H1 (cell line): ENCODE measurements around the gene SLC19A3. TPM values are rescaled to one million over a fixed set of nuclear protein-coding genes. Genes with fewer than 3 reads are reported as not detected.

ENCODE experiments used
- CTCF ChIA-PET: fragments of 300-600 bp; sonication (Branson Sonifier 250); formaldehyde crosslinking; loops from one replicate; lab custom pipeline; 2021; ENCODE audit not compliant: partially characterized antibody; lab: Charles Lee
- POLR2A ChIA-PET: fragments of 300-600 bp; sonication (Branson Sonifier 250); formaldehyde crosslinking; loops from one replicate; lab custom pipeline; 2021; ENCODE audit warnings: inconsistent platforms; ENCODE audit not compliant: partially characterized antibody; lab: Charles Lee
- DNase-seq, 2 experiments: peaks; one replicate each; pipeline versions ENCODE4 v3.0.0 to v3.0.0-alpha.2; 2010 to 2022; ENCODE audit warnings: low spot score in 2 of 2, low read depth in 1 of 2, mixed read lengths in 1 of 2
- FAIRE-seq: peaks from 2 replicates; lab custom pipeline; 2011; peaks lifted over from hg19 to GRCh38; lab: Jason Lieb, UNC
- H2AFZ ChIP-seq: 2 replicates; pipeline ENCODE4 v1.8.1; 2012; ENCODE audit warnings: low read length, inconsistent platforms
- H2AK5ac ChIP-seq: 2 replicates; pipeline ENCODE4 v1.6.1; 2013; ENCODE audit warnings: low read depth, low read length
- H2BK120ac ChIP-seq: replicated peaks from 2 replicates; pipeline ENCODE3; 2013; ENCODE audit warnings: low read depth, low read length, inconsistent platforms
- H2BK12ac ChIP-seq: 2 replicates; pipeline ENCODE4 v1.6.1; 2013; ENCODE audit warnings: low read depth, low read length
- H2BK15ac ChIP-seq: 2 replicates; pipeline ENCODE4 v1.6.1; 2013; ENCODE audit warnings: low read length
- H2BK20ac ChIP-seq: 2 replicates; pipeline ENCODE4 v1.6.1; 2013; ENCODE audit warnings: low read length
- H2BK5ac ChIP-seq: 2 replicates; pipeline ENCODE4 v1.6.1; 2013; ENCODE audit warnings: low read depth, low read length
- H3K14ac ChIP-seq: 2 replicates; pipeline ENCODE4 v1.6.1; 2013; ENCODE audit warnings: inconsistent platforms; ENCODE audit not compliant: insufficient read length
- H3K18ac ChIP-seq: 2 replicates; pipeline ENCODE4 v1.6.1; 2013; ENCODE audit warnings: low read length; ENCODE audit errors: extremely low read depth
- H3K23ac ChIP-seq: 2 replicates; pipeline ENCODE4 v1.6.1; 2013; ENCODE audit warnings: inconsistent platforms; ENCODE audit not compliant: insufficient read length
- H3K23me2 ChIP-seq: 2 replicates; pipeline ENCODE4 v1.6.1; 2013; ENCODE audit warnings: low read depth, low read length
- H3K27ac ChIP-seq: 2 replicates; pipeline ENCODE4 v1.6.1; 2011; ENCODE audit warnings: low read depth, low read length, inconsistent platforms
- H3K27me3 ChIP-seq, 4 experiments: replicated peaks in 1 of 4; 1 replicate in 1 of 4; 2 replicates in 3 of 4; pipeline versions ENCODE4 v1.6.1 to v1.8.1; 2011 to 2013; ENCODE audit warnings: low read length in 3 of 4, mild to moderate bottlenecking in 3 of 4, inconsistent platforms in 2 of 4, mixed read lengths in 2 of 4, moderate library complexity in 1 of 4; ENCODE audit not compliant: control insufficient read depth in 3 of 4, insufficient read depth in 3 of 4; ENCODE audit errors: extremely low read depth in 1 of 4
- H3K36me3 ChIP-seq, 4 experiments: 2 replicates each; pipeline versions ENCODE4 v1.6.1 to v1.8.1; 2011 to 2013; ENCODE audit warnings: mild to moderate bottlenecking in 4 of 4, low read length in 3 of 4, moderate library complexity in 2 of 4, control low read depth in 1 of 4, inconsistent platforms in 1 of 4; ENCODE audit not compliant: insufficient read depth in 4 of 4, control insufficient read depth in 2 of 4
- H3K4ac ChIP-seq: replicated peaks from 2 replicates; pipeline ENCODE3; 2013; ENCODE audit warnings: low read length, low read depth, mixed read lengths, inconsistent platforms; ENCODE audit not compliant: insufficient read length
- H3K4me1 ChIP-seq, 4 experiments: replicated peaks in 1 of 4; 1 replicate in 1 of 4; 2 replicates in 3 of 4; pipeline versions ENCODE4 v1.6.1 to v1.8.1; 2011 to 2013; ENCODE audit warnings: low read length in 3 of 4, inconsistent platforms in 2 of 4, mixed read lengths in 1 of 4; ENCODE audit not compliant: insufficient read depth in 4 of 4, control insufficient read depth in 3 of 4
- H3K4me2 ChIP-seq, 2 experiments: 2 replicates each; pipeline versions ENCODE4 v1.6.1 to v1.8.1; 2011 to 2013; ENCODE audit warnings: low read depth in 2 of 2, low read length in 2 of 2, control low read depth in 1 of 2, inconsistent platforms in 1 of 2, mild to moderate bottlenecking in 1 of 2; ENCODE audit not compliant: insufficient read depth in 1 of 2
- H3K4me3 ChIP-seq, 4 experiments: fragments of 200-600, 300-600 bp in 1 of 4; sonication (generic), shearing (Covaris generic), sonication (Bioruptor Twin) in 1 of 4; 2 replicates each; pipeline versions ENCODE4 v1.5.1 to v1.8.1; 2011 to 2016; ENCODE audit warnings: low read length in 4 of 4, low read depth in 3 of 4, control low read depth in 2 of 4, inconsistent platforms in 2 of 4, mild to moderate bottlenecking in 2 of 4, mixed read lengths in 1 of 4, moderate library complexity in 1 of 4; ENCODE audit not compliant: insufficient read depth in 2 of 4; ENCODE audit errors: extremely low read depth in 1 of 4
- H3K56ac ChIP-seq: replicated peaks from 2 replicates; pipeline ENCODE3; 2013; ENCODE audit warnings: low read depth, mild to moderate bottlenecking, mixed read lengths, low read length, inconsistent platforms; ENCODE audit not compliant: insufficient read length
- H3K79me1 ChIP-seq: 2 replicates; pipeline ENCODE4 v1.6.1; 2013; ENCODE audit warnings: low read depth, low read length, control low read depth
- H3K79me2 ChIP-seq, 2 experiments: 2 replicates each; pipeline versions ENCODE4 v1.6.1 to v1.8.1; 2012 to 2013; ENCODE audit warnings: low read length in 2 of 2, mild to moderate bottlenecking in 2 of 2, inconsistent platforms in 1 of 2; ENCODE audit not compliant: insufficient read depth in 2 of 2, control insufficient read depth in 1 of 2
- H3K9ac ChIP-seq, 4 experiments: replicated peaks in 1 of 4; 1 replicate in 1 of 4; 2 replicates in 3 of 4; pipeline versions ENCODE4 v1.6.1 to v1.8.1; 2011 to 2013; ENCODE audit warnings: low read depth in 3 of 4, low read length in 3 of 4, control low read depth in 2 of 4, mild to moderate bottlenecking in 2 of 4, moderate library complexity in 2 of 4, inconsistent platforms in 1 of 4; ENCODE audit errors: extremely low read depth in 1 of 4
- H3K9me3 ChIP-seq, 2 experiments: 2 replicates each; pipeline versions ENCODE4 v1.6.1 to v1.8.1; 2012 to 2013; ENCODE audit warnings: mild to moderate bottlenecking in 2 of 2, moderate library complexity in 2 of 2, control low read depth in 1 of 2, inconsistent platforms in 1 of 2, low read depth in 1 of 2, low read length in 1 of 2, mixed read lengths in 1 of 2; ENCODE audit not compliant: insufficient read depth in 2 of 2
- H4K20me1 ChIP-seq, 2 experiments: replicated peaks in 1 of 2; 2 replicates each; pipeline versions ENCODE3 to v1.8.1; 2011 to 2013; ENCODE audit warnings: inconsistent platforms in 2 of 2, low read length in 2 of 2, mild to moderate bottlenecking in 1 of 2; ENCODE audit not compliant: insufficient read depth in 2 of 2, control insufficient read depth in 1 of 2
- H4K5ac ChIP-seq: 2 replicates; pipeline ENCODE4 v1.6.1; 2013; ENCODE audit warnings: low read length, low read depth, mixed read lengths, inconsistent platforms; ENCODE audit not compliant: insufficient read length
- H4K8ac ChIP-seq: 2 replicates; pipeline ENCODE4 v1.8.0; 2013; ENCODE audit warnings: mild to moderate bottlenecking, moderate library complexity, low read length, inconsistent platforms; ENCODE audit not compliant: insufficient read depth; ENCODE audit errors: extremely low read depth
- H4K91ac ChIP-seq: replicated peaks from 2 replicates; pipeline ENCODE3; 2013; ENCODE audit warnings: low read length, mixed read lengths, inconsistent platforms; ENCODE audit not compliant: insufficient read length
- ATF3 ChIP-seq: IDR thresholded peaks from 2 replicates; pipeline ENCODE4 v1.6.1; 2011; ENCODE audit warnings: low read depth, mild to moderate bottlenecking, low read length; ENCODE audit not compliant: insufficient read depth
- KDM5A ChIP-seq: fragments of 200-600 bp; IDR thresholded peaks from 2 replicates; pipeline ENCODE4 v1.7.1; 2012; ENCODE audit warnings: mild to moderate bottlenecking, low read length, inconsistent platforms, mixed read lengths
- NRF1 ChIP-seq: IDR thresholded peaks from 2 replicates; pipeline ENCODE4 v1.6.1; 2011; ENCODE audit warnings: mild to moderate bottlenecking, low read depth, low read length, improper control_type of control experiment
- RNF2 ChIP-seq: fragments of 200-900, 300-1000 bp; sonication (generic); IDR thresholded peaks from 2 replicates; pipeline ENCODE4 v1.7.1; 2016; ENCODE audit warnings: borderline replicate concordance, low read depth, mild to moderate bottlenecking, antibody characterized with exemption, low read length; ENCODE audit not compliant: poor library complexity, severe bottlenecking; ENCODE audit errors: missing control alignments
- RXRA ChIP-seq: IDR thresholded peaks from 2 replicates; pipeline ENCODE4 v1.6.1; 2011; ENCODE audit warnings: low read depth, mild to moderate bottlenecking, low read length, moderate library complexity; ENCODE audit not compliant: insufficient read depth
- SAP30 ChIP-seq: fragments of 300-600 bp; sonication (generic); IDR thresholded peaks from 2 replicates; pipeline ENCODE4 v1.7.1; 2012; ENCODE audit warnings: low read length, moderate library complexity, mild to moderate bottlenecking, inconsistent platforms; ENCODE audit not compliant: insufficient read depth, insufficient replicate concordance
- SIRT6 ChIP-seq: IDR thresholded peaks from one replicate; pipeline ENCODE4 v1.7.1; 2012; ENCODE audit warnings: low read length, inconsistent platforms
- SRF ChIP-seq: IDR thresholded peaks from 2 replicates; pipeline ENCODE4 v1.6.1; 2011; ENCODE audit warnings: mild to moderate bottlenecking, low read depth, low read length, moderate library complexity
- WGBS, 2 experiments: shearing (Covaris generic) in 1 of 2; methylation state at CpG; one replicate each; pipeline versions ENCODE4 v1.1.6 to v1.1.7; 2013 to 2015; ENCODE audit warnings: low lambda C conversion rate in 2 of 2, mixed read lengths in 2 of 2, inconsistent platforms in 1 of 2, low coverage in 1 of 2, missing lambda C conversion rate in 1 of 2; ENCODE audit not compliant: insufficient replicate concordance in 2 of 2, insufficient coverage in 1 of 2, insufficient read length in 1 of 2; ENCODE audit errors: extremely low coverage in 1 of 2, missing lambda C conversion rate in 1 of 2; 5-methylcytosine and 5-hydroxymethylcytosine counted together
- polyA plus RNA-seq, 7 experiments: library from polyadenylated mRNA; depleted of rRNA in 3 of 7; stranded (reverse) in 5 of 7; unstranded in 2 of 7; fragments of >200 nt in 5 of 7; fragments of 200-250 nt in 2 of 7; gene quantifications; 1 replicate in 5 of 7; 2 replicates in 1 of 7; 4 replicates in 1 of 7; pipeline versions ENCODE4 v1.2.1 to v1.2.3, GENCODE V29; 2011 to 2013; ENCODE audit warnings: missing spikeins in 2 of 7, mixed read lengths in 2 of 7
- total RNA-seq: library from RNA; stranded (reverse); fragmentation: NEBNext Ultra II Directional; extraction: Animal tissue kit (Norgen Biotek cat#: 25700); gene quantifications from 2 replicates; pipeline ENCODE4 v1.2.1, GENCODE V29; 2021
- TF ChIP-seq, protein P1 (sequence below), 3 experiments: IDR thresholded peaks; 1 replicate in 2 of 3; 2 replicates in 1 of 3; pipeline versions ENCODE4 v1.5.1 to v1.6.1; 2011; ENCODE audit warnings: low read length in 3 of 3, mild to moderate bottlenecking in 3 of 3, inconsistent platforms in 2 of 3, low read depth in 1 of 3, moderate library complexity in 1 of 3; ENCODE audit not compliant: insufficient read depth in 1 of 3; ENCODE audit errors: control extremely low read depth in 1 of 3

Gene SLC19A3
- total and polyA plus RNA-seq, 2 of the 8 experiments (the other 6 are each of a cell fraction or from before 2014, with no cell fraction given) = 7.0 to 9.8 TPM

GRCh38 chr2:227696990-227697679 is 20.7 kb downstream of the SLC19A3 start:
- Histone ChIP-seq H3K27ac (no peak overlapping the region), H4K5ac (no peak overlapping the region), H3K9ac (no peak overlapping the region), H3K4me3 (no peak overlapping the region), H2BK120ac (no peak overlapping the region), H2BK15ac (no peak overlapping the region), H3K36me3 (no peaks in the 10 kb centered on the region; a peak in 1 of 8 replicates), H2AK5ac (no peak overlapping the region), H4K8ac (no peak overlapping the region), H3K79me1 (no peaks in the 10 kb centered on the region), H3K27me3 (peaks cover 0 to 1% (median 0%) of the 10 kb centered on the region in 4 experiments; a peak in 1 of 7 replicates), H3K4me1 (no peaks in the 10 kb centered on the region), H3K14ac (no peak overlapping the region), H4K91ac (no peak overlapping the region), H2BK12ac (no peak overlapping the region), H3K18ac (no peak overlapping the region), H2BK20ac (no peak overlapping the region), H3K4ac (no peak overlapping the region), H4K20me1 (no peaks in the 10 kb centered on the region), H2AFZ (no peak overlapping the region), H3K79me2 (no peaks in the 10 kb centered on the region), H3K9me3 (no peaks in the 10 kb centered on the region; a peak in 1 of 4 replicates), H2BK5ac (no peak overlapping the region), H3K23me2 (no peaks in the 10 kb centered on the region), H3K23ac (no peak overlapping the region), H3K56ac (no peak overlapping the region), H3K4me2 (no peak overlapping the region)
- 92% methylated on average over 2 of the region's 2 CpGs; no CpG with 5 or more reads in 1 of the 2 experiments for WGBS, 2 experiments
- POLR2A ChIA-PET = interaction anchor here (1.9 kb wide), 1 partner anchor 8 kb away, joined by 3 read pairs; no protein-coding TSS in a partner anchor
- no peak for FAIRE-seq
- DNase-seq = no peak
- CTCF ChIA-PET = interaction anchor here (0.7 to 1.8 kb wide), 5 partner anchors 8 to 917 kb away, joined by 3 to 6 read pairs (median 3); no protein-coding TSS in a partner anchor
- no peak for TF ChIP-seq RNF2
- TF ChIP-seq ATF3 = no peak
- TF ChIP-seq NRF1 = no peak
- TF ChIP-seq SRF = no peak
- TF ChIP-seq KDM5A = no peak
- no peak for TF ChIP-seq SIRT6
- no peak for TF ChIP-seq SAP30
- no peak for TF ChIP-seq RXRA
- TF ChIP-seq, protein P1, sequence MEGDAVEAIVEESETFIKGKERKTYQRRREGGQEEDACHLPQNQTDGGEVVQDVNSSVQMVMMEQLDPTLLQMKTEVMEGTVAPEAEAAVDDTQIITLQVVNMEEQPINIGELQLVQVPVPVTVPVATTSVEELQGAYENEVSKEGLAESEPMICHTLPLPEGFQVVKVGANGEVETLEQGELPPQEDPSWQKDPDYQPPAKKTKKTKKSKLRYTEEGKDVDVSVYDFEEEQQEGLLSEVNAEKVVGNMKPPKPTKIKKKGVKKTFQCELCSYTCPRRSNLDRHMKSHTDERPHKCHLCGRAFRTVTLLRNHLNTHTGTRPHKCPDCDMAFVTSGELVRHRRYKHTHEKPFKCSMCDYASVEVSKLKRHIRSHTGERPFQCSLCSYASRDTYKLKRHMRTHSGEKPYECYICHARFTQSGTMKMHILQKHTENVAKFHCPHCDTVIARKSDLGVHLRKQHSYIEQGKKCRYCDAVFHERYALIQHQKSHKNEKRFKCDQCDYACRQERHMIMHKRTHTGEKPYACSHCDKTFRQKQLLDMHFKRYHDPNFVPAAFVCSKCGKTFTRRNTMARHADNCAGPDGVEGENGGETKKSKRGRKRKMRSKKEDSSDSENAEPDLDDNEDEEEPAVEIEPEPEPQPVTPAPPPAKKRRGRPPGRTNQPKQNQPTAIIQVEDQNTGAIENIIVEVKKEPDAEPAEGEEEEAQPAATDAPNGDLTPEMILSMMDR (IDR thresholded peaks at IDR 0.05; ENCODE audit: control extremely low read depth in 1 of 3, insufficient read depth in 1 of 3, low read depth in 1 of 3, low read length in 3 of 3) = no peak
